Adrenal gland (tissue), 12 donors: ENCODE measurements around the gene EID2B. TPM values are rescaled to one million over a fixed set of nuclear protein-coding genes. Genes with fewer than 3 reads are reported as not detected.

Experiments
- DNase-seq, 7 donors: peaks; one replicate each; pipeline ENCODE4 v3.0.0-alpha.2; 2019 to 2020
- H3K27ac ChIP-seq, 5 donors: fragments of 200-600 bp; sonication (generic) in 4 of 5; 1 replicate in 3 of 5; 2 replicates in 2 of 5; pipeline versions ENCODE4 v1.5.1 to v1.8.0; 2016 to 2020; ENCODE audit warnings: mild to moderate bottlenecking in 1 of 5
- H3K27me3 ChIP-seq: fragments of 200-600 bp; 2 replicates; pipeline ENCODE4 v1.8.0; 2021
- H3K36me3 ChIP-seq, 2 donors: fragments of 200-600 bp; replicated peaks in 1 of 2; 1 replicate in 1 of 2; 2 replicates in 1 of 2; pipeline versions ENCODE4 v1.5.1 to v1.8.0; 2018 to 2022
- H3K4me1 ChIP-seq, 2 donors: fragments of 200-600 bp; replicated peaks in 1 of 2; 1 replicate in 1 of 2; 2 replicates in 1 of 2; pipeline versions ENCODE4 v1.5.1 to v1.8.0; 2018 to 2021
- H3K4me3 ChIP-seq, 4 donors: fragments of 200-600 bp; sonication (generic) in 3 of 4; one replicate each; pipeline ENCODE4 v1.5.1; 2016 to 2018
- H3K9me3 ChIP-seq, 3 donors: fragments of 200-600 bp; sonication (generic) in 1 of 3; replicated peaks in 1 of 3; 1 replicate in 2 of 3; 2 replicates in 1 of 3; pipeline versions ENCODE4 v1.5.1 to v1.8.0; 2016 to 2021
- CTCF ChIP-seq, 6 experiments: fragments of 450-650 bp in 4 of 6; fragments of 200-600 bp in 2 of 6; sonication (generic) in 1 of 6; IDR thresholded peaks; 1 replicate in 5 of 6; 2 replicates in 1 of 6; pipeline versions ENCODE4 v1.5.1 to v1.8.0; 2016 to 2021; ENCODE audit warnings: antibody characterized with exemption in 6 of 6, mild to moderate bottlenecking in 2 of 6, moderate library complexity in 1 of 6
- POLR2A ChIP-seq, 2 donors: fragments of 450-650 bp; IDR thresholded peaks; one replicate each; pipeline ENCODE4 v1.6.1; 2017; ENCODE audit warnings: antibody characterized with exemption in 2 of 2, mild to moderate bottlenecking in 2 of 2, moderate library complexity in 1 of 2
- whole genome bisulfite sequencing, 4 donors: extraction: QIAGEN DNeasy Blood & Tissue Kit in 2 of 4; methylation state at CpG; one replicate each; pipeline versions ENCODE4 v1.1.5 to v1.1.7; 2013 to 2017; 5-methylcytosine and 5-hydroxymethylcytosine counted together
- intact Hi-C, 2 donors: fragments of 100-400 bp; cut with DNase I; formaldehyde crosslinking; loops; one replicate each; pipeline versions ENCODE4 v1.14.1 to v1.15.0; 2022 to 2023
- polyA plus RNA-seq, 3 donors: library from polyadenylated mRNA; stranded (reverse); fragments of 200-250 nt in 2 of 3; fragments of 350-450 nt in 1 of 3; fragmentation: Illumina TruSeq in 1 of 3; extraction: RNeasy Lipid Tissue Mini Kit (QIAGEN cat#74804) in 1 of 3; gene quantifications; one replicate each; pipeline ENCODE4 v1.2.3, GENCODE V29; 2013 to 2014
- total RNA-seq, 9 donors: library from RNA; depleted of rRNA in 4 of 9; stranded (reverse); fragments of >200 nt in 4 of 9; fragments of 120-200 nt in 1 of 9; fragmentation: NEBNext Ultra II Directional in 1 of 9; extraction: Animal tissue kit (Norgen Biotek cat#: 25700) in 1 of 9; gene quantifications; one replicate each; pipeline versions ENCODE4 v1.1.0 to v1.2.4, GENCODE V29; 2013 to 2023
- donor health status: healthy with polysubstance abuse.
- donor health status: Bipolar disorder and iron deficiency.
- donor health status: DM: yes; HTN: yes; CAD: no.
- donor health status: DM: no; HTN: no; CAD: no.
- donor health status: DM: no; HTN: no; CAD: no.
- donor health status: DM: yes; HTN: yes; CAD: no.

EID2B gene
- total and polyA plus RNA-seq, 12 donors: 1.6 to 6.7 (median 3.8) TPM

GRCh38 chr19:39520541-39521484 lies 11.8 kb downstream of the EID2B start:
- intact Hi-C loops: no loop called here
- Histone ChIP-seq H3K36me3 (no peaks in the 10 kb centered on the region), H3K27ac (no peak overlapping the region), H3K27me3 (peaks cover 8% of the 10 kb centered on the region), H3K4me3 (no peak overlapping the region), H3K9me3 (no peaks in the 10 kb centered on the region), H3K4me1 (no peaks in the 10 kb centered on the region)
- no peak for TF ChIP-seq POLR2A (IDR thresholded peaks at IDR 0.05)
- 83 to 92% (median 87%) methylated on average over 8 of the region's 8 CpGs for WGBS, 4 donors
- DNase-seq: no peak

GRCh38 chr19:39518975-39519374 lies 13.7 kb downstream of the EID2B start:
- H3K4me1 ChIP-seq: peaks cover 4 to 12% of the 10 kb centered on the region in 2 donors
- WGBS, 4 donors: 64 to 72% (median 68%) methylated on average over 9 of the region's 9 CpGs
- H3K9me3 ChIP-seq: no peaks in the 10 kb centered on the region
- no peaks in the 10 kb centered on the region for H3K36me3 ChIP-seq
- no peak for DNase-seq
- intact Hi-C loops: no loop called here
- H3K27ac ChIP-seq: no peak overlapping the region
- H3K27me3 ChIP-seq: peaks cover 25% of the 10 kb centered on the region
- H3K4me3 ChIP-seq: no peak overlapping the region
- no peak for TF ChIP-seq POLR2A (IDR thresholded peaks at IDR 0.05)
- no peak for TF ChIP-seq CTCF (IDR thresholded peaks at IDR 0.05)

GRCh38 chr19:39518458-39518857 lies 14.2 kb downstream of the EID2B start:
- H3K4me3 ChIP-seq: no peak overlapping the region
- 57 to 79% (median 66%) methylated on average over 4 to 5 of the region's 5 CpGs for whole genome bisulfite sequencing, 4 donors
- H3K9me3 ChIP-seq: no peaks in the 10 kb centered on the region
- intact Hi-C loops: no loop called here
- no peaks in the 10 kb centered on the region for H3K36me3 ChIP-seq
- peaks cover 4 to 12% of the 10 kb centered on the region in 2 donors for H3K4me1 ChIP-seq
- TF ChIP-seq POLR2A (IDR thresholded peaks at IDR 0.05) (no peak), CTCF (IDR thresholded peaks at IDR 0.05) (no peak)
- peaks cover 30% of the 10 kb centered on the region for H3K27me3 ChIP-seq
- DNase-seq: no peak
- no peak overlapping the region for H3K27ac ChIP-seq

- TF ChIP-seq CTCF (IDR thresholded peaks at IDR 0.05) (no peak), POLR2A (IDR thresholded peaks at IDR 0.05) (no peak)
- no peak for DNase-seq
- Histone ChIP-seq H3K4me1 (peaks cover 4 to 12% of the 10 kb centered on the region in 2 donors), H3K27ac (no peak overlapping the region), H3K9me3 (no peaks in the 10 kb centered on the region), H3K4me3 (no peak overlapping the region), H3K36me3 (no peaks in the 10 kb centered on the region), H3K27me3 (peaks cover 33% of the 10 kb centered on the region)
- intact Hi-C loops: no loop called here
- 68 to 78% (median 76%) methylated on average over 3 of the region's 3 CpGs for WGBS, 4 donors
Observed at GRCh38 chr19:39517432-39517831, 15.2 kb downstream of the EID2B start.
